Measurements from ENCODE around the gene CPNE2. TPM values are rescaled to one million over a fixed set of nuclear protein-coding genes. Genes with fewer than 3 reads are reported as not detected.

CPNE2 gene
- total and polyA plus RNA-seq, 2 of the 8 experiments (the other 6 are each of a cell fraction or from before 2014, with no cell fraction given), result 10.6 to 39.5 TPM

GRCh38 chr16:57049678-57050077 is 42.7 kb upstream of the CPNE2 start (continued):
- TF ChIP-seq GABPA (IDR thresholded peaks at IDR 0.05; ENCODE audit: borderline replicate concordance, insufficient read depth, low read length) (no peak), SUZ12 (IDR thresholded peaks at IDR 0.05; ENCODE audit: low read length) (no peak), EP300 (IDR thresholded peaks at IDR 0.05; ENCODE audit: borderline replicate concordance in 1 of 2, low read depth in 2 of 2, low read length in 2 of 2) (no peak), YY1 (IDR thresholded peaks at IDR 0.05; ENCODE audit: low read depth, low read length) (no peak), CREB1 (IDR thresholded peaks at IDR 0.05) (no peak), MAX (IDR thresholded peaks at IDR 0.05) (no peak), POLR2AphosphoS5 (IDR thresholded peaks at IDR 0.05; ENCODE audit: low read depth, low read length) (no peak)
